ENCODE measurements around the gene PRR7. TPM values are rescaled to one million over a fixed set of nuclear protein-coding genes. Genes with fewer than 3 reads are reported as not detected.

Gene PRR7
- total RNA-seq, 1 donor = 8.8 TPM

GRCh38 chr5:177497292-177498012 is 50.8 kb downstream of the PRR7 start, which contains the start of gene PDLIM7:
PDLIM7 (minus strand) TSS chr5:177497604; CDS start chr5:177496512, 1,092 bp downstream.
- peak; percentile 13 for TF ChIP-seq CTCF (IDR thresholded peaks at IDR 0.05; ENCODE audit: insufficient read depth, low read length)
- H3K4me3 ChIP-seq (ENCODE audit: low read depth, low read length) = peak within 1 kb of the TSS; percentile 85
- peak; percentile 97 for DNase-seq (ENCODE audit: low read depth)

- no peak for DNase-seq (ENCODE audit: low read depth)
- no peak for TF ChIP-seq CTCF (IDR thresholded peaks at IDR 0.05; ENCODE audit: insufficient read depth, low read length)
- peak overlapping the region; percentile 66 for H3K4me3 ChIP-seq (ENCODE audit: low read depth, low read length)
Observed at GRCh38 chr5:177498013-177498787, 51.6 kb downstream of the PRR7 start.

- TF ChIP-seq CTCF (IDR thresholded peaks at IDR 0.05; ENCODE audit: insufficient read depth, low read length) = no peak
- no peak overlapping the region for H3K4me3 ChIP-seq (ENCODE audit: low read depth, low read length)
- DNase-seq (ENCODE audit: low read depth) = no peak
Observed at GRCh38 chr5:177499842-177500241, 53.2 kb downstream of the PRR7 start.

GRCh38 chr5:177500685-177501522 is 54.3 kb downstream of the PRR7 start:
- DNase-seq (ENCODE audit: low read depth) = peak; percentile 89
- peak; percentile 96 for TF ChIP-seq CTCF (IDR thresholded peaks at IDR 0.05; ENCODE audit: insufficient read depth, low read length)
- no peak overlapping the region for H3K4me3 ChIP-seq (ENCODE audit: low read depth, low read length)

GRCh38 chr5:177501874-177502678 is 55.5 kb downstream of the PRR7 start:
- DNase-seq (ENCODE audit: low read depth) = no peak
- no peak for TF ChIP-seq CTCF (IDR thresholded peaks at IDR 0.05; ENCODE audit: insufficient read depth, low read length)
- no peak overlapping the region for H3K4me3 ChIP-seq (ENCODE audit: low read depth, low read length)

- no peak for TF ChIP-seq CTCF (IDR thresholded peaks at IDR 0.05; ENCODE audit: insufficient read depth, low read length)
- H3K4me3 ChIP-seq (ENCODE audit: low read depth, low read length) = no peak overlapping the region
Observed at GRCh38 chr5:177502886-177503285, 56.3 kb downstream of the PRR7 start.

More at GRCh38 chr5:177502886-177503285, 56.3 kb downstream of the PRR7 start:
- no peak for DNase-seq (ENCODE audit: low read depth)
